GDM1 (cell line): ENCODE data around the gene DPPA3.
"Not testable (repeated sequence)": the region's sequence is repeated elsewhere in the genome, so short reads cannot be mapped to it uniquely, and the experiment has no call there.

ENCODE experiments used
- DNase-seq: peaks from one replicate; lab custom pipeline; 2025; lab: John Stamatoyannopoulos, UW

The DPPA3 gene

GRCh38 chr12:7730984-7731383, 19.8 kb downstream of the DPPA3 start:
- DNase-seq, result not testable (repeated sequence)

- DNase-seq, result no peak
Measured at GRCh38 chr12:7731486-7731885, 20.3 kb downstream of the DPPA3 start.

GRCh38 chr12:7732993-7733392, 21.8 kb downstream of the DPPA3 start:
- no peak for DNase-seq

GRCh38 chr12:7747246-7747645, 36.0 kb downstream of the DPPA3 start, which contains the start of gene CLEC4C:
Gene CLEC4C, minus strand, starts transcription at chr12:7747375. Its CDS starts 27 bp downstream, at chr12:7747348.
- no peak for DNase-seq

DNA sequence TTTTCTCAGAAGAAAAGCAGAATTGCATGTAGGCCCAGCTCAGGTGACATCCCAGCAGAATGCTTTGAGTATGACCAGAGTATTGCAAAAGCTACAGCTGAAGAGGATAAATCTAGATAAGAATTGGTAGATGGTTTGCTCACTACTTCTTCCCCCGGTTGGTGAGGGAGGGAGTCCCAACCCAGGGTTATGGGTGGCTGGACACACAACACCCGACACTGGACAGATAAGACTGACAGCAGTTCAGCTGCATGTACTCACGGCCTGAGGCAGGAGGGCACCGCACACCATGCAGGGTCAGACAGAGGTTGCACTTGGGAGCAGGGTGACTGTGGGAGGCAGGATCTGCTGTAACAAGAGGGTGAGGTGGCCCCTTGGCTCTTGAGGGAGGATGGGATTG, 37.6 kb downstream of the DPPA3 start:
- DNase-seq, result no peak

GRCh38 chr12:7749442-7749841, 38.2 kb downstream of the DPPA3 start:
- DNase-seq, result no peak

DNA sequence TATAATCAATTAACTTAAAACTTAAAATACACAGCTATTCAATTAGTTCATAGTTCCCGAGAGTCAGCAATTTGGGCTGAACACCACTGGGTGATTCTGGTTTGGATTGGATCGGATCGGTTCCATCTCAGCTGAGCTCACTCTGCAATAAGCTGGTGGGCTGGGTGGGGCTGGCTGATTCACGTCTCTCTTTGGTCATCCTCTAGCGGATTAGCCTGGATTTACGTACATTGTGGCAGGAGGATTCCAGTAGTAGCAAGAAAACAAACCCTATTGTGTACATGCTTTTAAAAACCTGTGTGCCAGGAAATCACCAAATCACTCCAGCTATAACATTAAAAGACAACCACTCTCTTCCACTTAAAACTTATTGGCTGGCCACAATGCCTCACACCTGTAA, 39.1 kb downstream of the DPPA3 start:
- DNase-seq, result no peak

- DNase-seq, result no peak
Measured at GRCh38 chr12:7751394-7751793, 40.2 kb downstream of the DPPA3 start.

GRCh38 chr12:7751941-7752922, 41.0 kb downstream of the DPPA3 start:
- DNase-seq, result not testable (repeated sequence)

DNA sequence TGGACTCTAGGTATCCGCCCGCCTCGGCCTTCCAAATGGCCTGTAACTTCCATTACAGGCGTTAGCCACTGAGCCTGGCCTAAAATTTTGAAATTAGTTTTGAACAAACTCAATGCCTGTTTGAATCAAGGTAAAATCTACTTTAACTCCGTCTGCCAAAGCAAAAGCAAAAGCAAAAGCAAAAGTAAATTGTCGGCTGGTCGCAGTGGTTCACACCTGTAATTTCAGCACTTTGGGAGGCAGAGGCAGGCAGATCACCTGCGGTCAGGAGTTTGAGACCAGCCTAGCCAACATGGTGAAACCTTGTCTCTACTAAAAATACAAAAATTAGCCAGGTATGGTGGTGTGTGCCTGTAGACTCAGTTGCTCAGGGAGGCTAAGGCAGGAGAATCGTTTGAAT, 44.4 kb downstream of the DPPA3 start:
- not testable (repeated sequence) for DNase-seq

- DNase-seq, result no peak
Measured at GRCh38 chr12:7756993-7757392, 45.8 kb downstream of the DPPA3 start.

DNA sequence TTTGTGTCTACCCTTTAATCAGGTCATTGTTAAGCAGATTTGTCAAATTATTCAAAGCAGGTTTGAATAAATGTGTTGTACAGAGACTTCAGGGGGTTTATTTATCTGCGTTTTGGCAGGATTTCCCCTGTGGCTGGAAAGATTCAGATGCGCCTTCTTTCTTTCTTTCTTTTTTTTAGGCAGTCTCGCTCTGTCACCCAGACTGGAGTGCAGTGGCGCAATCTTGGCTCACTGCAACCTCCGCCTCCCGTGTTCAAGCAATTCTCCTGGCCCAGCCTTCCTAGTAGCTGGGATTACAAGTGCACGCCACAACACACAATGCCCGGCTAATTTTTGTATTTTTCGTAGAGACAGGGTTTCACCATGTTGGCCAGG, 47.5 kb downstream of the DPPA3 start:
- no peak for DNase-seq
